ENCODE results near the gene UBQLN4.

DNA sequence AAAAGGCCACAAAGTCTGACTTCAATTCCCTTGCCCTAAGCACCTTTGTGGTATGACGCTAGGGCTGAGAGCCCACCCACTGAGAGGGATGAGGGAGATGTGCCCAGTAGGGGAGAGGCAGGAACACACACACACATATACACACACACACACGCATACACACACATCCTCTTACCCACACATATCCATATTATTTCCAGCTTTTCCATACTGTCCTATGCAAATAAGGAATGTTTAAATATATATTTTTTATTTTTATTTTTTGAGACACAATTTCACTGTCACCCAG, 10.3 kb upstream of the UBQLN4 start:
- TF ChIP-seq POLR2A (IDR thresholded peaks at IDR 0.05; ENCODE audit: low read depth, low read length) (no peak), CTCF (IDR thresholded peaks at IDR 0.05; ENCODE audit: extremely low read depth in 1 of 2, insufficient read depth in 1 of 2, low read depth in 1 of 2, low read length in 2 of 2) (no peak), POLR2AphosphoS5 (IDR thresholded peaks at IDR 0.05; ENCODE audit: insufficient read depth, low read depth, low read length) (no peak), EZH2 (IDR thresholded peaks at IDR 0.05; ENCODE audit: borderline replicate concordance, low read depth, low read length, severe bottlenecking) (no peak), JUN (IDR thresholded peaks at IDR 0.05; ENCODE audit: borderline replicate concordance, insufficient read depth, insufficient read length, low read depth) (no peak), MYC (IDR thresholded peaks at IDR 0.05; ENCODE audit: low read depth, low read length) (no peak), MAX (IDR thresholded peaks at IDR 0.05; ENCODE audit: insufficient read depth, insufficient read length) (no peak)

Measured in endothelial cell of umbilical vein (primary cell).